ENCODE data around the gene GOT1.

GOT1 gene

DNA sequence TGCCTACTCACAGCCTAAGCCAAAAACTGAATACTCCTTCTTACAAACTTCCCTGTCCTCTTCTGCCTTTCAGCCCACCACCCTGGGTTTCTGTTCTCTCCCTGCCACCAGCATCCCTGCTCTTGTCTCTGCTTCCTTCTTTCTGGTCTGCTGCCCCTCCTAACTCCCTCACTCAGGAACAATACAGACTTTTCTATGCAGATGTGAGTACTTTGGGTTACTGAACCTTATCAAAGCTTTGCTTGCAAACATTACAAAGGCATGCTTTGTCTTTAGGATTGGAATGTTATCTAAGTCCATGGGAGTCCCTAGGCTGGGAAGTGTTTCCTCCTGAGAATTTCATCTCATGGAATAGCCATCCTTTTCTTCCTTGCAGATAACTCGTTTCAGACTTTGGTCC lies 72.3 kb downstream of the GOT1 start:
- no peak for DNase-seq (ENCODE audit: low read depth)

DNA sequence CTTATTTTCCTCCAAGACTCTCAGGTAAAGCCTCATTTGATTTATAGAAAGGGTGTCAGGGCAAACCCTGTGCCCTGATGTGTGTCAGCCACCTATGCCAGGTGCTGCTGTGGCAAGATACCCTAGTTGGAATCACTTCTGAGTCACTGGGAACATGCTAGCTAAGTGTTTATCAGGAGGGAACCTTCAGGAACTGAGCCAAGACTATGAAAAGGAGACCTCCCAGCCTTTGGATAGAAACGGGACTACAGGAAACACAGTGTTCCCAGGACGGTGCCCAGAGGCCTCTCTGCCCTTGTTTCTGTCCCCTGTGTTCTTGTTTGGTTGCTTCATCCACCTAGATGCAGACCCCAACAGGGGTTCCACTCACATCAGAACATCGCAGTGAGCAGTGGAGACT lies 72.7 kb downstream of the GOT1 start:
- DNase-seq (ENCODE audit: low read depth) = no peak

- no peak for DNase-seq (ENCODE audit: low read depth)
These were observed 77.2 kb downstream of the GOT1 start for GRCh38 chr10:99353182-99353581.

DNA sequence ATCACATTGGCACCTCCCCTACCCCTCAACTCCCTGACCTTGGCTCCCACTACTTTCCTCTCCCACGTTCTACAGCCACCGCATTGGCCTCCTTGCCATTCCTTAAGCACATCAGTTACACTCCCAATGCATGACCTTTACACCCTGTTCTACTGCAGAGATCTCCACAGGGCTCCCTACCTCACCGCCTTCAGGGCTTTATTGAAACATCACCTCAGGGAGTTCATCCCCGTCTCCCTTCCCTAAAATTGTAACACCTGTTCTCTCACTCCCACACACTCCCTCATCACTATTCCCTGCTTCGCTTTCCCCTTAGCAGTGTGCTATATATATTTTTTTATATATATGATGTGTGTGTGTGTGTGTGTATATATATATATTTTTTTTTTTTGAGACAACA lies 82.8 kb downstream of the GOT1 start:
- DNase-seq (ENCODE audit: low read depth) = no peak

Measured in stimulated activated CD4-positive, alpha-beta T cell treated with anti-CD3 and anti-CD28 coated beads, Interleukin-2, amount 100 ng/mL, for 4 hours (primary cell).